ENCODE measurements around the gene TRAPPC8. TPM values are rescaled to one million over a fixed set of nuclear protein-coding genes. Genes with fewer than 3 reads are reported as not detected.
"Not testable (repeated sequence)": the region's sequence is repeated elsewhere in the genome, so short reads cannot be mapped to it uniquely, and the experiment has no call there.

TRAPPC8 gene
- total and polyA plus RNA-seq, 2 experiments from 2014 or later: 27.2 to 66.2 TPM

DNA sequence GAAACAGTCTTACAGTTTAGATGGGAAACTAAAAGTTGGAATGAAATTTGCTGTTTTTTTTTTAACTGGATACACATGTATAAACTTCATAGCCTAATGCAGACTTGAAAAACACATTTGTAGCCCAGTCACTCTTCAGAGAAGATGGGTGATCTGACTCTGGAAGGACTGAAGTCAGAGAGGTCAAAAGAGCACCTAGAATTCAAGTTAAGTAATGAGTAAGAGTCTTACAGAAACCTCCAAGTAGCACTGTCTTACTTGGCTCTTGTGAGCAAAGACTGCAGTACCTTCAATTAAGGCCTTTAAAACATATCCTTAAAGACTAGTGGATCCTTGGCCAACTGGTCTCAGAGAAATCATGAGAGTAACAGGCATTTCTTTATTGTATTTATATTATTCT, 41.9 kb downstream of the TRAPPC8 start (continued):
- TF ChIP-seq, protein P1, sequence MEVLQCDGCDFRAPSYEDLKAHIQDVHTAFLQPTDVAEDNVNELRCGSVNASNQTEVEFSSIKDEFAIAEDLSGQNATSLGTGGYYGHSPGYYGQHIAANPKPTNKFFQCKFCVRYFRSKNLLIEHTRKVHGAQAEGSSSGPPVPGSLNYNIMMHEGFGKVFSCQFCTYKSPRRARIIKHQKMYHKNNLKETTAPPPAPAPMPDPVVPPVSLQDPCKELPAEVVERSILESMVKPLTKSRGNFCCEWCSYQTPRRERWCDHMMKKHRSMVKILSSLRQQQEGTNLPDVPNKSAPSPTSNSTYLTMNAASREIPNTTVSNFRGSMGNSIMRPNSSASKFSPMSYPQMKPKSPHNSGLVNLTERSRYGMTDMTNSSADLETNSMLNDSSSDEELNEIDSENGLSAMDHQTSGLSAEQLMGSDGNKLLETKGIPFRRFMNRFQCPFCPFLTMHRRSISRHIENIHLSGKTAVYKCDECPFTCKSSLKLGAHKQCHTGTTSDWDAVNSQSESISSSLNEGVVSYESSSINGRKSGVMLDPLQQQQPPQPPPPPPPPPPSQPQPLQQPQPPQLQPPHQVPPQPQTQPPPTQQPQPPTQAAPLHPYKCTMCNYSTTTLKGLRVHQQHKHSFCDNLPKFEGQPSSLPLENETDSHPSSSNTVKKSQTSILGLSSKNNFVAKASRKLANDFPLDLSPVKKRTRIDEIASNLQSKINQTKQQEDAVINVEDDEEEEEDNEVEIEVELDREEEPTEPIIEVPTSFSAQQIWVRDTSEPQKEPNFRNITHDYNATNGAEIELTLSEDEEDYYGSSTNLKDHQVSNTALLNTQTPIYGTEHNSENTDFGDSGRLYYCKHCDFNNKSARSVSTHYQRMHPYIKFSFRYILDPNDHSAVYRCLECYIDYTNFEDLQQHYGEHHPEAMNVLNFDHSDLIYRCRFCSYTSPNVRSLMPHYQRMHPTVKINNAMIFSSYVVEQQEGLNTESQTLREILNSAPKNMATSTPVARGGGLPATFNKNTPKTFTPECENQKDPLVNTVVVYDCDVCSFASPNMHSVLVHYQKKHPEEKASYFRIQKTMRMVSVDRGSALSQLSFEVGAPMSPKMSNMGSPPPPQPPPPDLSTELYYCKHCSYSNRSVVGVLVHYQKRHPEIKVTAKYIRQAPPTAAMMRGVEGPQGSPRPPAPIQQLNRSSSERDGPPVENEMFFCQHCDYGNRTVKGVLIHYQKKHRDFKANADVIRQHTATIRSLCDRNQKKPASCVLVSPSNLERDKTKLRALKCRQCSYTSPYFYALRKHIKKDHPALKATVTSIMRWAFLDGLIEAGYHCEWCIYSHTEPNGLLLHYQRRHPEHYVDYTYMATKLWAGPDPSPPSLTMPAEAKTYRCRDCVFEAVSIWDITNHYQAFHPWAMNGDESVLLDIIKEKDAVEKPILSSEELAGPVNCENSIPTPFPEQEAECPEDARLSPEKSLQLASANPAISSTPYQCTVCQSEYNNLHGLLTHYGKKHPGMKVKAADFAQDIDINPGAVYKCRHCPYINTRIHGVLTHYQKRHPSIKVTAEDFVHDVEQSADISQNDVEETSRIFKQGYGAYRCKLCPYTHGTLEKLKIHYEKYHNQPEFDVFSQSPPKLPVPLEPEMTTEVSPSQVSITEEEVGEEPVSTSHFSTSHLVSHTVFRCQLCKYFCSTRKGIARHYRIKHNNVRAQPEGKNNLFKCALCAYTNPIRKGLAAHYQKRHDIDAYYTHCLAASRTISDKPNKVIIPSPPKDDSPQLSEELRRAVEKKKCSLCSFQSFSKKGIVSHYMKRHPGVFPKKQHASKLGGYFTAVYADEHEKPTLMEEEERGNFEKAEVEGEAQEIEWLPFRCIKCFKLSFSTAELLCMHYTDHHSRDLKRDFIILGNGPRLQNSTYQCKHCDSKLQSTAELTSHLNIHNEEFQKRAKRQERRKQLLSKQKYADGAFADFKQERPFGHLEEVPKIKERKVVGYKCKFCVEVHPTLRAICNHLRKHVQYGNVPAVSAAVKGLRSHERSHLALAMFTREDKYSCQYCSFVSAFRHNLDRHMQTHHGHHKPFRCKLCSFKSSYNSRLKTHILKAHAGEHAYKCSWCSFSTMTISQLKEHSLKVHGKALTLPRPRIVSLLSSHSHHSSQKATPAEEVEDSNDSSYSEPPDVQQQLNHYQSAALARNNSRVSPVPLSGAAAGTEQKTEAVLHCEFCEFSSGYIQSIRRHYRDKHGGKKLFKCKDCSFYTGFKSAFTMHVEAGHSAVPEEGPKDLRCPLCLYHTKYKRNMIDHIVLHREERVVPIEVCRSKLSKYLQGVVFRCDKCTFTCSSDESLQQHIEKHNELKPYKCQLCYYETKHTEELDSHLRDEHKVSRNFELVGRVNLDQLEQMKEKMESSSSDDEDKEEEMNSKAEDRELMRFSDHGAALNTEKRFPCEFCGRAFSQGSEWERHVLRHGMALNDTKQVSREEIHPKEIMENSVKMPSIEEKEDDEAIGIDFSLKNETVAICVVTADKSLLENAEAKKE (CRISPR knock-in tag; IDR thresholded peaks at IDR 0.05): no peak

DNA sequence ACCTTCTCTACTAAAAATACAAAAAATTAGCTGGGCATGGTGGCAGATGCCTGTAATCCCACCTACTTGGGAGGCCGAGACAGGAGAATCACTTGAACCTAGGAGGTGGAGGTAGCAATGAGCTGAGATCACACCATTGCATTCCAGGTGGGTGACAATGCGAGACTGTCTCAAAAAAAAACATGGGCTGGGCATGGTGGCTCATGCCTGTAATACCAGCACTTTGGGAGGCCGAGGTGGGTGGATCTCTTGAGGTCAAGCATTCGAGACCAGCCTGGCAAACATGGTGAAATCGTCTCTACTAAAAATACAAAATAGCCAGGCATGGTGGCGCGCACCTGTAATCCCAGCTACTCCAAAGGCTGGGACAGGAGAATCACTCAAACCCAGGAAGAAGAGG, 43.2 kb downstream of the TRAPPC8 start:
- not testable (repeated sequence) for H3K9me3 Mint-ChIP-seq; H2AFZ ChIP-seq; H4K20me1 ChIP-seq (replicated peaks; ENCODE audit: insufficient read depth); H3K4me1 ChIP-seq (ENCODE audit: insufficient read depth); H3K27ac Mint-ChIP-seq; H3K27ac ChIP-seq (ENCODE audit: low read depth); H3K4me1 Mint-ChIP-seq; H3K4me2 ChIP-seq; H3K27me3 Mint-ChIP-seq (ENCODE audit: insufficient read depth, low read depth, poor library complexity); H3F3A ChIP-seq (replicated peaks; ENCODE audit: low read depth); ATAC-seq; H3K9me2 ChIP-seq (ENCODE audit: insufficient read depth); H3K79me2 ChIP-seq (replicated peaks; ENCODE audit: insufficient read depth); H3K4me3 Mint-ChIP-seq; H3K4me3 ChIP-seq; H3K27me3 ChIP-seq (ENCODE audit: insufficient read depth); DNase-seq (ENCODE audit: low spot score)
- H3K36me3 Mint-ChIP-seq (ENCODE audit: low read depth): peaks cover 31% of the 10 kb centered on the region
- peaks cover 23% of the 10 kb centered on the region; the same call in 1 of the 2 replicates for H3K36me3 ChIP-seq (ENCODE audit: insufficient read depth)

DNA sequence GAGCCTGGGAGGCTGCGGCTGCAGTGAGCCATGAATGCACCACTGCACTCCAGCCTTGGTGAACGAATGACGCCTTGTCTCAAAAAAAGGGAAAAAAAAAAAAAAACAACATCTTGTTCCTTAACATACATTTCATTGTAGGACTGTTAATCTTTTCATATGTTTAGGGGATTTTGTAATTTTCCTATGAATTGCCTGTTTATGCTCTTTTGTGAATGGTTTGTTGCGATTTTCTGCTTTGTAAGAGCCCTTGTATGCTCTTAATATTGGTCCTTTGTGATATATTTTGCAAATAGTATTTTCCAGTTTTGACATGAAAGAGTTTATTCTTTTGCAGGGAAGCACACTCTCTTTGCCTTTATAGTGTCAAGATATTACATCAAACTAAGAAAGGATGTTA, 50.0 kb downstream of the TRAPPC8 start:
- Mint-ChIP-seq H3K36me3 (ENCODE audit: low read depth) (peaks cover 22% of the 10 kb centered on the region), H3K4me1 (no peaks in the 10 kb centered on the region), H3K9me3 (no peaks in the 10 kb centered on the region), H3K27me3 (ENCODE audit: insufficient read depth, low read depth, poor library complexity) (peaks cover 3% of the 10 kb centered on the region), H3K4me3 (no peak overlapping the region), H3K27ac (no peak overlapping the region)
- Histone ChIP-seq H3K4me3 (no peak overlapping the region), H4K20me1 (replicated peaks; ENCODE audit: insufficient read depth) (peaks cover 2% of the 10 kb centered on the region; the same call in 1 of the 2 replicates), H3K4me2 (no peak overlapping the region), H2AFZ (no peak overlapping the region), H3K36me3 (ENCODE audit: insufficient read depth) (peaks cover 29% of the 10 kb centered on the region; the same call in 1 of the 2 replicates), H3K27me3 (ENCODE audit: insufficient read depth) (no peaks in the 10 kb centered on the region), H3K79me2 (replicated peaks; ENCODE audit: insufficient read depth) (no peaks in the 10 kb centered on the region), H3K4me1 (ENCODE audit: insufficient read depth) (no peaks in the 10 kb centered on the region), H3F3A (replicated peaks; ENCODE audit: low read depth) (no peaks in the 10 kb centered on the region), H3K27ac (ENCODE audit: low read depth) (no peak overlapping the region; the same call in 1 of the 2 replicates), H3K9me2 (ENCODE audit: insufficient read depth) (no peaks in the 10 kb centered on the region)
- ATAC-seq (no peak), DNase-seq (ENCODE audit: low spot score) (no peak)
- TF ChIP-seq JUNB (IDR thresholded peaks at IDR 0.05; ENCODE audit: unreplicated experiment): no peak
- TF ChIP-seq, protein P2, sequence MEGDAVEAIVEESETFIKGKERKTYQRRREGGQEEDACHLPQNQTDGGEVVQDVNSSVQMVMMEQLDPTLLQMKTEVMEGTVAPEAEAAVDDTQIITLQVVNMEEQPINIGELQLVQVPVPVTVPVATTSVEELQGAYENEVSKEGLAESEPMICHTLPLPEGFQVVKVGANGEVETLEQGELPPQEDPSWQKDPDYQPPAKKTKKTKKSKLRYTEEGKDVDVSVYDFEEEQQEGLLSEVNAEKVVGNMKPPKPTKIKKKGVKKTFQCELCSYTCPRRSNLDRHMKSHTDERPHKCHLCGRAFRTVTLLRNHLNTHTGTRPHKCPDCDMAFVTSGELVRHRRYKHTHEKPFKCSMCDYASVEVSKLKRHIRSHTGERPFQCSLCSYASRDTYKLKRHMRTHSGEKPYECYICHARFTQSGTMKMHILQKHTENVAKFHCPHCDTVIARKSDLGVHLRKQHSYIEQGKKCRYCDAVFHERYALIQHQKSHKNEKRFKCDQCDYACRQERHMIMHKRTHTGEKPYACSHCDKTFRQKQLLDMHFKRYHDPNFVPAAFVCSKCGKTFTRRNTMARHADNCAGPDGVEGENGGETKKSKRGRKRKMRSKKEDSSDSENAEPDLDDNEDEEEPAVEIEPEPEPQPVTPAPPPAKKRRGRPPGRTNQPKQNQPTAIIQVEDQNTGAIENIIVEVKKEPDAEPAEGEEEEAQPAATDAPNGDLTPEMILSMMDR (conservative IDR thresholded peaks at IDR 0.05; ENCODE audit: low read depth in 2 of 2): no peak
- TF ChIP-seq, protein P3, sequence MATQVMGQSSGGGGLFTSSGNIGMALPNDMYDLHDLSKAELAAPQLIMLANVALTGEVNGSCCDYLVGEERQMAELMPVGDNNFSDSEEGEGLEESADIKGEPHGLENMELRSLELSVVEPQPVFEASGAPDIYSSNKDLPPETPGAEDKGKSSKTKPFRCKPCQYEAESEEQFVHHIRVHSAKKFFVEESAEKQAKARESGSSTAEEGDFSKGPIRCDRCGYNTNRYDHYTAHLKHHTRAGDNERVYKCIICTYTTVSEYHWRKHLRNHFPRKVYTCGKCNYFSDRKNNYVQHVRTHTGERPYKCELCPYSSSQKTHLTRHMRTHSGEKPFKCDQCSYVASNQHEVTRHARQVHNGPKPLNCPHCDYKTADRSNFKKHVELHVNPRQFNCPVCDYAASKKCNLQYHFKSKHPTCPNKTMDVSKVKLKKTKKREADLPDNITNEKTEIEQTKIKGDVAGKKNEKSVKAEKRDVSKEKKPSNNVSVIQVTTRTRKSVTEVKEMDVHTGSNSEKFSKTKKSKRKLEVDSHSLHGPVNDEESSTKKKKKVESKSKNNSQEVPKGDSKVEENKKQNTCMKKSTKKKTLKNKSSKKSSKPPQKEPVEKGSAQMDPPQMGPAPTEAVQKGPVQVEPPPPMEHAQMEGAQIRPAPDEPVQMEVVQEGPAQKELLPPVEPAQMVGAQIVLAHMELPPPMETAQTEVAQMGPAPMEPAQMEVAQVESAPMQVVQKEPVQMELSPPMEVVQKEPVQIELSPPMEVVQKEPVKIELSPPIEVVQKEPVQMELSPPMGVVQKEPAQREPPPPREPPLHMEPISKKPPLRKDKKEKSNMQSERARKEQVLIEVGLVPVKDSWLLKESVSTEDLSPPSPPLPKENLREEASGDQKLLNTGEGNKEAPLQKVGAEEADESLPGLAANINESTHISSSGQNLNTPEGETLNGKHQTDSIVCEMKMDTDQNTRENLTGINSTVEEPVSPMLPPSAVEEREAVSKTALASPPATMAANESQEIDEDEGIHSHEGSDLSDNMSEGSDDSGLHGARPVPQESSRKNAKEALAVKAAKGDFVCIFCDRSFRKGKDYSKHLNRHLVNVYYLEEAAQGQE (IDR thresholded peaks at IDR 0.05; ENCODE audit: unreplicated experiment): no peak
- TF ChIP-seq, protein P4, sequence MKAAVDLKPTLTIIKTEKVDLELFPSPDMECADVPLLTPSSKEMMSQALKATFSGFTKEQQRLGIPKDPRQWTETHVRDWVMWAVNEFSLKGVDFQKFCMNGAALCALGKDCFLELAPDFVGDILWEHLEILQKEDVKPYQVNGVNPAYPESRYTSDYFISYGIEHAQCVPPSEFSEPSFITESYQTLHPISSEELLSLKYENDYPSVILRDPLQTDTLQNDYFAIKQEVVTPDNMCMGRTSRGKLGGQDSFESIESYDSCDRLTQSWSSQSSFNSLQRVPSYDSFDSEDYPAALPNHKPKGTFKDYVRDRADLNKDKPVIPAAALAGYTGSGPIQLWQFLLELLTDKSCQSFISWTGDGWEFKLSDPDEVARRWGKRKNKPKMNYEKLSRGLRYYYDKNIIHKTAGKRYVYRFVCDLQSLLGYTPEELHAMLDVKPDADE (IDR thresholded peaks at IDR 0.05): no peak
- TF ChIP-seq NANOG (IDR thresholded peaks at IDR 0.05; ENCODE audit: borderline replicate concordance): no peak
- no peak for TF ChIP-seq ZNF331 (CRISPR knock-in tag; IDR thresholded peaks at IDR 0.05; ENCODE audit: low read depth)
- TF ChIP-seq POLR2AphosphoS5 (IDR thresholded peaks at IDR 0.05; ENCODE audit: low read depth): no peak
